PC-9 (cell line): ENCODE measurements around the gene CTNNA1. TPM values are rescaled to one million over a fixed set of nuclear protein-coding genes. Genes with fewer than 3 reads are reported as not detected.

Source experiments
- BruUV-seq: library from RNA; stranded (reverse); fragments of 400-500 nt; replicated peaks from 2 replicates; lab custom pipeline; 2021; lab: Mats Ljungman, UMichigan
- CTCF ChIA-PET: fragments of 300-600 bp; sonication (Branson Sonifier 250); formaldehyde crosslinking; loops from one replicate; lab custom pipeline; 2022; ENCODE audit warnings: antibody characterized with exemption; lab: Charles Lee
- POLR2A ChIA-PET: fragments of 300-600 bp; sonication (Branson Sonifier 250); formaldehyde crosslinking; loops from one replicate; lab custom pipeline; 2022; ENCODE audit warnings: antibody characterized with exemption; ENCODE audit not compliant: unreplicated experiment; lab: Charles Lee
- DNase-seq, 2 experiments: peaks; one replicate each; pipeline versions ENCODE4 v3.0.0 to v3.0.0-alpha.2; 2015 to 2022; ENCODE audit warnings: mixed read lengths in 1 of 2
- H2AFZ ChIP-seq: fragments of 200-600 bp; sonication (generic); 2 replicates; pipeline ENCODE4 v1.8.1; 2017; ENCODE audit warnings: antibody characterized with exemption
- H3F3A ChIP-seq: fragments of 200-600 bp; sonication (generic); 2 replicates; pipeline ENCODE4 v1.8.1; 2017; ENCODE audit warnings: antibody characterized with exemption, mild to moderate bottlenecking, low read depth; ENCODE audit not compliant: insufficient read depth
- H3K27ac ChIP-seq: fragments of 200-600 bp; sonication (generic); 2 replicates; pipeline ENCODE4 v1.6.1; 2016; ENCODE audit warnings: mixed run types
- H3K27me3 ChIP-seq: fragments of 200-600 bp; sonication (generic); 2 replicates; pipeline ENCODE4 v1.6.1; 2016; ENCODE audit warnings: low read depth, mixed run types; ENCODE audit not compliant: insufficient read depth
- H3K36me3 ChIP-seq: fragments of 200-600 bp; sonication (generic); 2 replicates; pipeline ENCODE4 v1.6.1; 2016; ENCODE audit warnings: low read depth, mixed run types
- H3K4me1 ChIP-seq: fragments of 200-600 bp; sonication (generic); replicated peaks from 2 replicates; pipeline ENCODE4 v1.6.1; 2016; ENCODE audit warnings: mixed run types; ENCODE audit not compliant: insufficient read depth
- H3K4me2 ChIP-seq: fragments of 200-600 bp; sonication (generic); 2 replicates; pipeline ENCODE4 v1.6.1; 2017; ENCODE audit warnings: mixed run types
- H3K4me3 ChIP-seq: fragments of 200-600 bp; sonication (generic); 2 replicates; pipeline ENCODE4 v1.6.1; 2016; ENCODE audit warnings: mixed run types
- H3K79me2 ChIP-seq: fragments of 200-600 bp; sonication (generic); 2 replicates; pipeline ENCODE4 v1.6.1; 2017; ENCODE audit warnings: low read depth, mixed run types
- H3K9me2 ChIP-seq: fragments of 200-600 bp; sonication (generic); 2 replicates; pipeline ENCODE4 v1.8.1; 2017; ENCODE audit warnings: mild to moderate bottlenecking; ENCODE audit not compliant: insufficient read depth
- H3K9me3 ChIP-seq: fragments of 200-600 bp; sonication (generic); 2 replicates; pipeline ENCODE4 v1.8.1; 2016; ENCODE audit warnings: low read depth; ENCODE audit not compliant: insufficient read depth
- H4K20me1 ChIP-seq: fragments of 200-600 bp; sonication (generic); 2 replicates; pipeline ENCODE4 v1.8.1; 2017; ENCODE audit not compliant: insufficient read depth
- CTCF ChIP-seq: fragments of 200-600 bp; sonication (generic); conservative IDR thresholded peaks from 2 replicates; pipeline ENCODE4 v1.6.1; 2017; ENCODE audit warnings: mixed run types, antibody characterized with exemption, mild to moderate bottlenecking, moderate library complexity
- EZH2 ChIP-seq: fragments of 200-600 bp; sonication (generic); IDR thresholded peaks from 2 replicates; pipeline ENCODE4 v1.8.0; 2017; ENCODE audit warnings: antibody characterized with exemption, low read depth
- intact Hi-C: fragments of 100-400 bp; cut with micrococcal nuclease; formaldehyde crosslinking; loops from one replicate; pipeline ENCODE4 v1.10.0; 2022; ENCODE audit not compliant: unreplicated experiment
- total RNA-seq: library from RNA; stranded (reverse); gene quantifications from 2 replicates; pipeline ENCODE4 v1.2.3, GENCODE V29; 2021

The CTNNA1 gene
- total RNA-seq, 1 experiment from 2014 or later = 91.7 TPM

DNA sequence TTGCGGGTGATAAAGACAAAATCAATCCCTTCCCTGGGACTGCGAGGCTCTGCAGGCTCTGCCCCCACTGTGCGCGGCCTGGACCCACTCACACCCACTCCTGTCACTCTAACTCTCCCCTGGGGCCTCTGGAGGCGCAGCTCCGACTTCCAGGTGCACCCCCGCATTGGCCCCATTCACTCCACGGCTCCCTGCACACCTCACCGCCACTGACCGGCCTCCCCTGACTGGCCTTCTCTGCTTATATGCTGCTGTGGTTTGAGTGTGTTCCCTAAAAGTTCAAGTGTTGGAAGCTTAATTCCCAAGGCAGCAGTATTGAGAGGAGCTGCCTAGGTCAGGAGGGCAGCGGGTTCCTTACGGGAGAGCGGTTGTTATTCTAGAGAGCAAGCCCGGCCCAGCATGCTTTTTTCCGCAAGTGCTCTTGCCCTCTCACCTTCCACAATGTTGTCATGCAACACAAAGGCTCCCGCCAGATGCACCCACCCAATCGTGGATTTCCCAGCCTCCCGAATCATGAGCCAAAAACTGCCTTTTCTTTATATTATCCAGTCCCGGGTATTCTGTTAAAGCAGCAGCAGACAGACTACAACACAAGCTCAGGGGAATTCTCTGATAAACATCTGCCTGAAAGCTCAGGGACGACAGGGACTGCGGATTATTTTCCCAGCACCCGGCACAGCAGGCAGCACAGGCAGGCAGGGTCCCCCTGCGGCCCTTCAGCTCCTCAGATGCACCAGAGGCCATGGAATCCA is 195.4 kb downstream of the CTNNA1 start:
- Histone ChIP-seq H2AFZ (no peak overlapping the region), H3K27ac (no peak overlapping the region), H3K4me3 (no peak overlapping the region), H3K4me1 (no peaks in the 10 kb centered on the region), H3K9me3 (no peaks in the 10 kb centered on the region), H3K27me3 (no peaks in the 10 kb centered on the region), H3K9me2 (no peaks in the 10 kb centered on the region), H3K4me2 (no peak overlapping the region), H3K36me3 (no peaks in the 10 kb centered on the region), H3F3A (no peaks in the 10 kb centered on the region), H3K79me2 (no peaks in the 10 kb centered on the region), H4K20me1 (no peaks in the 10 kb centered on the region)
- no peak for DNase-seq
- intact Hi-C loops = no loop called here
- ChIA-PET CTCF (interaction anchor here (0.5 kb wide), 2 partner anchors 159 to 201 kb away, joined by 3 to 7 read pairs; no protein-coding TSS in a partner anchor), POLR2A (no interaction called here)
- no TSS peak for BruUV-seq
- TF ChIP-seq EZH2 (no peak), CTCF (no peak)

DNA sequence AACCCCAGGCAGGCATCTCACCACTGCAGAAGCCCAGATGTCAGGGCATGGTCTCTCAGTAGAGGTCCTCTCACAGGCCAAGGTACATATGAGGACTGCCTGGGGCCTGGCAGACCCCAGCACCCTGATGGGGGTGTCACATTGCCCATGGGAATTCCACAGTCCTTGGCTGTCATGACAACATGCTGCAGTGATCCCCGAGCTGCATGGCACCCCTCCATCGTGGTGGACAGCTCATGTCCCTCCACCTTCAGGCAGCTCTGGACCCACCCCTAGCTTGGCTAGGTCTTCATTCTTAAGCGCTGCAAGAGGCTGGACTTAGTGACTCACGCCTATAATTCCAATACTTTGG is 196.0 kb downstream of the CTNNA1 start:
- POLR2A ChIA-PET = no interaction called here
- no peaks in the 10 kb centered on the region for H3K9me3 ChIP-seq
- no peak overlapping the region for H3K4me2 ChIP-seq
- intact Hi-C loops = no loop called here
- TF ChIP-seq CTCF (no peak), EZH2 (no peak)
- CTCF ChIA-PET = interaction anchor here (0.5 kb wide), 1 partner anchor 160 kb away, joined by 3 read pairs; no protein-coding TSS in a partner anchor
- no peaks in the 10 kb centered on the region for H3K79me2 ChIP-seq
- H3K27me3 ChIP-seq = no peaks in the 10 kb centered on the region
- H3K4me1 ChIP-seq = no peaks in the 10 kb centered on the region
- DNase-seq = no peak
- no peak overlapping the region for H3K4me3 ChIP-seq
- H4K20me1 ChIP-seq = no peaks in the 10 kb centered on the region
- no peak overlapping the region for H3K27ac ChIP-seq
- H3K9me2 ChIP-seq = no peaks in the 10 kb centered on the region
- BruUV-seq = no TSS peak
- no peaks in the 10 kb centered on the region for H3K36me3 ChIP-seq
- H2AFZ ChIP-seq = no peak overlapping the region
- no peaks in the 10 kb centered on the region for H3F3A ChIP-seq

DNA sequence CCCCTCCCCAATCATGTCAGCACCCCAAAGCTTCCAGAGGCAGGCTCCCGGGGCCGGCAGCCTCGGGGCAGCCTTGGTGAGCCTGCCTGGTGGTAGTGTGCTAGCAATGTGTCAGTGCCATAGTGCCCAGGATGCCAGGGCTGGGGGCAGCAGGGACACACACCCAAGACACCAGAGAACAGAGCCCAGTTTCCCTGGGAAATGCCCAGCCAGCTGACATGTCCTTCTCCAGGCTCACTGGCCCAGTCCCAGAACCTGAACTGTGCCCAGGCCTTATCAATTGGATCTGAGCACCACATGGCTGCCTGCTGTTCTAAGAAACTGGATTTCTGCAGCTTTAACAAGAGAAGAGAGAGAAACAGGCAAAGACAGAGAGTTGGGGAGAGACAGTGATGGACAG is 196.8 kb downstream of the CTNNA1 start:
- intact Hi-C loops = no loop called here
- Histone ChIP-seq H3K79me2 (no peaks in the 10 kb centered on the region), H3F3A (no peaks in the 10 kb centered on the region), H4K20me1 (no peaks in the 10 kb centered on the region), H3K4me3 (no peak overlapping the region), H3K27ac (no peak overlapping the region), H3K27me3 (no peaks in the 10 kb centered on the region), H2AFZ (no peak overlapping the region), H3K9me3 (no peaks in the 10 kb centered on the region), H3K4me2 (no peak overlapping the region), H3K4me1 (no peaks in the 10 kb centered on the region), H3K9me2 (no peaks in the 10 kb centered on the region), H3K36me3 (no peaks in the 10 kb centered on the region)
- POLR2A ChIA-PET = no interaction called here
- DNase-seq = no peak
- TF ChIP-seq EZH2 = no peak
- TF ChIP-seq CTCF = no peak
- BruUV-seq = no TSS peak
- CTCF ChIA-PET = no interaction called here
